Gastroesophageal sphincter (tissue), 4 donors: ENCODE data around the gene PCDHGA1. TPM values are rescaled to one million over a fixed set of nuclear protein-coding genes. Genes with fewer than 3 reads are reported as not detected.
"Not testable (repeated sequence)": the region's sequence is repeated elsewhere in the genome, so short reads cannot be mapped to it uniquely, and the experiment has no call there.

ENCODE experiments used
- ATAC-seq: fragments of 150-250 bp; one replicate; pipeline ENCODE4 v1.9.1; 2016; ENCODE audit warnings: mild to moderate bottlenecking, moderate library complexity
- H3K27ac ChIP-seq, 4 donors: fragments of 200-600 bp; sonication (generic) in 3 of 4; 1 replicate in 3 of 4; 2 replicates in 1 of 4; pipeline ENCODE4 v1.5.1; 2016 to 2019
- H3K27me3 ChIP-seq: fragments of 200-600 bp; sonication (generic); one replicate; pipeline ENCODE4 v1.5.1; 2019
- H3K36me3 ChIP-seq, 2 donors: fragments of 200-600 bp; sonication (generic); one replicate each; pipeline ENCODE4 v1.5.1; 2019; ENCODE audit warnings: control low read depth in 1 of 2
- H3K4me1 ChIP-seq, 3 donors: fragments of 200-600 bp; sonication (generic); 1 replicate in 2 of 3; 2 replicates in 1 of 3; pipeline ENCODE4 v1.5.1; 2016 to 2019; ENCODE audit warnings: control low read depth in 2 of 3
- H3K4me3 ChIP-seq, 2 donors: fragments of 200-600 bp; sonication (generic); one replicate each; pipeline ENCODE4 v1.5.1; 2019; ENCODE audit warnings: mild to moderate bottlenecking in 1 of 2, moderate library complexity in 1 of 2
- H3K9me3 ChIP-seq, 3 donors: fragments of 200-600 bp; sonication (generic); one replicate each; pipeline ENCODE4 v1.5.1; 2017 to 2019; ENCODE audit warnings: control low read depth in 2 of 3
- CTCF ChIP-seq, 4 experiments: fragments of 200-600 bp in 2 of 4; fragments of 450-650 bp in 2 of 4; sonication (generic) in 1 of 4; IDR thresholded peaks; one replicate each; pipeline ENCODE4 v1.5.1; 2017 to 2019; ENCODE audit warnings: antibody characterized with exemption in 4 of 4, mild to moderate bottlenecking in 2 of 4, moderate library complexity in 2 of 4
- EP300 ChIP-seq: sonication (generic); formaldehyde crosslinking; IDR thresholded peaks from one replicate; pipeline ENCODE4 v1.6.1; 2017; ENCODE audit warnings: antibody characterized with exemption, mild to moderate bottlenecking
- POLR2A ChIP-seq, 2 donors: fragments of 450-650 bp; IDR thresholded peaks; one replicate each; pipeline ENCODE4 v1.6.1; 2017; ENCODE audit warnings: antibody characterized with exemption in 2 of 2, mild to moderate bottlenecking in 2 of 2, moderate library complexity in 1 of 2
- POLR2AphosphoS5 ChIP-seq: sonication (generic); formaldehyde crosslinking; IDR thresholded peaks from one replicate; pipeline ENCODE4 v1.6.1; 2017; ENCODE audit warnings: antibody characterized with exemption
- WGBS, 2 donors: methylation state at CpG; one replicate each; pipeline ENCODE4 v1.1.5; 2018; ENCODE audit warnings: low coverage in 1 of 2; 5-methylcytosine and 5-hydroxymethylcytosine counted together
- total RNA-seq, 4 donors: library from RNA; depleted of rRNA; stranded (reverse); fragments of >200 nt; gene quantifications; one replicate each; pipeline ENCODE4 v1.1.0, GENCODE V29; 2016

Gene PCDHGA1
- total RNA-seq, 4 donors from 2014 or later: 0.67 to 1.3 (median 1.1) TPM

- H3K4me3 ChIP-seq: peak overlapping the region in 1 of 2 donors; percentile 1
- no peak for TF ChIP-seq POLR2A (IDR thresholded peaks at IDR 0.05)
- TF ChIP-seq CTCF (IDR thresholded peaks at IDR 0.05): no peak
- TF ChIP-seq POLR2AphosphoS5: no peak
- no peak for TF ChIP-seq EP300
- ATAC-seq: no peak
- peaks cover 0 to 99% (median 19%) of the 10 kb centered on the region in 3 donors for H3K9me3 ChIP-seq
- WGBS, 2 donors: 13 to 37% methylated on average over 2 to 3 of the region's 64 CpGs
- H3K4me1 ChIP-seq: no peaks in the 10 kb centered on the region
- H3K36me3 ChIP-seq: peaks cover 0 to 36% of the 10 kb centered on the region in 2 donors
- peaks cover 8% of the 10 kb centered on the region for H3K27me3 ChIP-seq
- no peak overlapping the region for H3K27ac ChIP-seq
Observed at GRCh38 chr5:141409598-141410306, 79.4 kb downstream of the PCDHGA1 start.

GRCh38 chr5:141411575-141411974 lies 81.3 kb downstream of the PCDHGA1 start:
- Histone ChIP-seq H3K27ac (no peak overlapping the region), H3K9me3 (peaks cover 0 to 97% (median 13%) of the 10 kb centered on the region in 3 donors), H3K36me3 (peaks cover 0 to 31% of the 10 kb centered on the region in 2 donors), H3K4me3 (no peak overlapping the region), H3K4me1 (no peaks in the 10 kb centered on the region), H3K27me3 (peaks cover 8% of the 10 kb centered on the region)
- TF ChIP-seq CTCF (IDR thresholded peaks at IDR 0.05): no peak
- no peak for TF ChIP-seq POLR2A (IDR thresholded peaks at IDR 0.05)
- no peak for TF ChIP-seq POLR2AphosphoS5
- TF ChIP-seq EP300: no peak
- ATAC-seq: no peak
- 33 to 56% methylated on average over 2 to 3 of the region's 3 CpGs for WGBS, 2 donors

- H3K9me3 ChIP-seq: peaks cover 0 to 98% (median 13%) of the 10 kb centered on the region in 3 donors
- peak in 1 of 4 experiments; percentile 36 for TF ChIP-seq CTCF (IDR thresholded peaks at IDR 0.05)
- TF ChIP-seq POLR2AphosphoS5: no peak
- no peak for TF ChIP-seq POLR2A (IDR thresholded peaks at IDR 0.05)
- no peak for TF ChIP-seq EP300
Observed at GRCh38 chr5:141412854-141413539, 82.7 kb downstream of the PCDHGA1 start, which contains the start of gene PCDHGA10. PCDHGA10 (plus strand) TSS chr5:141412987; CDS start chr5:141413176, 189 bp downstream.

GRCh38 chr5:141413540-141414069 lies 83.3 kb downstream of the PCDHGA1 start:
- H3K4me3 ChIP-seq: peak overlapping the region in 1 of 2 donors; percentile 38
- ATAC-seq: no peak
- H3K36me3 ChIP-seq: peaks cover 0 to 25% of the 10 kb centered on the region in 2 donors
- H3K4me1 ChIP-seq: peaks cover 0 to 5% (median 0%) of the 10 kb centered on the region in 3 donors
- H3K27me3 ChIP-seq: peaks cover 8% of the 10 kb centered on the region
- 11 to 19% methylated on average over 5 to 23 of the region's 25 CpGs for WGBS, 2 donors
- no peak overlapping the region for H3K27ac ChIP-seq
- TF ChIP-seq EP300: no peak
- no peak for TF ChIP-seq POLR2AphosphoS5
- no peak for TF ChIP-seq POLR2A (IDR thresholded peaks at IDR 0.05)
- TF ChIP-seq CTCF (IDR thresholded peaks at IDR 0.05): no peak
- peaks cover 0 to 98% (median 13%) of the 10 kb centered on the region in 3 donors for H3K9me3 ChIP-seq

More at GRCh38 chr5:141412854-141413539, 82.7 kb downstream of the PCDHGA1 start, which contains the start of gene PCDHGA10:
- no peak within 1 kb of the TSS for H3K27ac ChIP-seq
- no peaks in the 10 kb centered on the region for H3K4me1 ChIP-seq
- 18 to 23% methylated on average over 4 to 10 of the region's 31 CpGs for WGBS, 2 donors
- ATAC-seq: peak; percentile 34
- peak within 1 kb of the TSS in 1 of 2 donors; percentile 38 for H3K4me3 ChIP-seq
- peaks cover 0 to 27% of the 10 kb centered on the region in 2 donors for H3K36me3 ChIP-seq
- peaks cover 8% of the 10 kb centered on the region for H3K27me3 ChIP-seq

GRCh38 chr5:141414548-141415274 lies 84.4 kb downstream of the PCDHGA1 start:
- ATAC-seq, H3K27ac ChIP-seq, H3K27me3 ChIP-seq, H3K4me3 ChIP-seq: not testable (repeated sequence)
- WGBS, 2 donors: 13 to 18% methylated on average over 5 to 9 of the region's 46 CpGs
- peaks cover 0 to 98% (median 13%) of the 10 kb centered on the region in 3 donors for H3K9me3 ChIP-seq
- peaks cover 0 to 16% (median 0%) of the 10 kb centered on the region in 3 donors for H3K4me1 ChIP-seq
- H3K36me3 ChIP-seq: peaks cover 0 to 23% of the 10 kb centered on the region in 2 donors

- H3K27me3 ChIP-seq, H3K27ac ChIP-seq, H3K4me3 ChIP-seq, ATAC-seq: not testable (repeated sequence)
- WGBS, 2 donors: 35 to 65% methylated on average over 3 to 6 of the region's 24 CpGs
- Histone ChIP-seq H3K36me3 (peaks cover 0 to 19% of the 10 kb centered on the region in 2 donors), H3K4me1 (peaks cover 0 to 19% (median 0%) of the 10 kb centered on the region in 3 donors), H3K9me3 (peaks cover 0 to 98% (median 12%) of the 10 kb centered on the region in 3 donors)
Observed at GRCh38 chr5:141415275-141415618, 84.9 kb downstream of the PCDHGA1 start.
